ENCODE measurements around the gene UPF2.

The UPF2 gene

GRCh38 chr10:11893749-11894278 is 148.8 kb downstream of the UPF2 start:
- no peak for TF ChIP-seq SIN3A (IDR thresholded peaks at IDR 0.05; ENCODE audit: borderline replicate concordance, insufficient read depth, low read length)
- TF ChIP-seq FOXP2 (optimal IDR thresholded peaks at IDR 0.05; ENCODE audit: borderline replicate concordance, extremely low read depth, extremely low read length, insufficient read depth): no peak
- no peak for TF ChIP-seq POLR2AphosphoS5 (IDR thresholded peaks at IDR 0.05; ENCODE audit: low read depth, low read length)
- no peak for TF ChIP-seq TAF1 (IDR thresholded peaks at IDR 0.05; ENCODE audit: borderline replicate concordance, insufficient read depth, low read length)
- TF ChIP-seq REST (IDR thresholded peaks at IDR 0.05; ENCODE audit: insufficient read depth in 1 of 2, low read depth in 2 of 2, low read length in 2 of 2): no peak

GRCh38 chr10:11891776-11892486 is 150.7 kb downstream of the UPF2 start:
- TF ChIP-seq SIN3A (IDR thresholded peaks at IDR 0.05; ENCODE audit: borderline replicate concordance, insufficient read depth, low read length) (no peak), POLR2AphosphoS5 (IDR thresholded peaks at IDR 0.05; ENCODE audit: low read depth, low read length) (no peak), REST (IDR thresholded peaks at IDR 0.05; ENCODE audit: insufficient read depth in 1 of 2, low read depth in 2 of 2, low read length in 2 of 2) (no peak), FOXP2 (optimal IDR thresholded peaks at IDR 0.05; ENCODE audit: borderline replicate concordance, extremely low read depth, extremely low read length, insufficient read depth) (no peak), TAF1 (IDR thresholded peaks at IDR 0.05; ENCODE audit: borderline replicate concordance, insufficient read depth, low read length) (no peak)

- TF ChIP-seq FOXP2 (optimal IDR thresholded peaks at IDR 0.05; ENCODE audit: borderline replicate concordance, extremely low read depth, extremely low read length, insufficient read depth) (no peak), SIN3A (IDR thresholded peaks at IDR 0.05; ENCODE audit: borderline replicate concordance, insufficient read depth, low read length) (no peak), REST (IDR thresholded peaks at IDR 0.05; ENCODE audit: insufficient read depth in 1 of 2, low read depth in 2 of 2, low read length in 2 of 2) (no peak), TAF1 (IDR thresholded peaks at IDR 0.05; ENCODE audit: borderline replicate concordance, insufficient read depth, low read length) (no peak), POLR2AphosphoS5 (IDR thresholded peaks at IDR 0.05; ENCODE audit: low read depth, low read length) (no peak)
These were observed 155.0 kb downstream of the UPF2 start for GRCh38 chr10:11887381-11888227.

GRCh38 chr10:11886851-11887250 is 155.8 kb downstream of the UPF2 start:
- TF ChIP-seq REST (IDR thresholded peaks at IDR 0.05; ENCODE audit: insufficient read depth in 1 of 2, low read depth in 2 of 2, low read length in 2 of 2): no peak
- no peak for TF ChIP-seq TAF1 (IDR thresholded peaks at IDR 0.05; ENCODE audit: borderline replicate concordance, insufficient read depth, low read length)
